ENCODE results near the gene DPP6. TPM values are rescaled to one million over a fixed set of nuclear protein-coding genes. Genes with fewer than 3 reads are reported as not detected.

DPP6 gene
- total and polyA plus RNA-seq, 2 of the 8 experiments (the other 6 are each of a cell fraction or from before 2014, with no cell fraction given) = 4.7 to 6.8 TPM

DNA sequence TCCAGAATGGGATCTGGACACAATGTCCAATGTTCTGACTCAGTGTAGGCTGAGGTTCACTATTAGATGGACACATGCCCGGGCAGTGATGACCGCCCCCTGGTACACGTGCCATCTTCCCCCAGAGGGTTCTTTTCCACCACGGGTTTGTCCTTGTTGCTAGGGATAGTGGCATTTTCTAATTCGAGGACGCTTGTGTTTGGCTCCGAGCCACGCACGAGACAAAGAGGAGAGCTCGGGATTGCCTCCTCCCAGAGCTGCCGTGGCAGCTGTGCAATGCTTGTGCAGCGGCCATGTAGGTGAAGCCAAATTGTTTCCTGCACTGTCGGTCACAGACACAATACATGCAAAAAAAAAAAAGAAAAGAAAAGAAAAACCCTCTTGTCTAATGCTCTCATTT, 743.2 kb downstream of the DPP6 start (continued):
- TF ChIP-seq, protein P1, sequence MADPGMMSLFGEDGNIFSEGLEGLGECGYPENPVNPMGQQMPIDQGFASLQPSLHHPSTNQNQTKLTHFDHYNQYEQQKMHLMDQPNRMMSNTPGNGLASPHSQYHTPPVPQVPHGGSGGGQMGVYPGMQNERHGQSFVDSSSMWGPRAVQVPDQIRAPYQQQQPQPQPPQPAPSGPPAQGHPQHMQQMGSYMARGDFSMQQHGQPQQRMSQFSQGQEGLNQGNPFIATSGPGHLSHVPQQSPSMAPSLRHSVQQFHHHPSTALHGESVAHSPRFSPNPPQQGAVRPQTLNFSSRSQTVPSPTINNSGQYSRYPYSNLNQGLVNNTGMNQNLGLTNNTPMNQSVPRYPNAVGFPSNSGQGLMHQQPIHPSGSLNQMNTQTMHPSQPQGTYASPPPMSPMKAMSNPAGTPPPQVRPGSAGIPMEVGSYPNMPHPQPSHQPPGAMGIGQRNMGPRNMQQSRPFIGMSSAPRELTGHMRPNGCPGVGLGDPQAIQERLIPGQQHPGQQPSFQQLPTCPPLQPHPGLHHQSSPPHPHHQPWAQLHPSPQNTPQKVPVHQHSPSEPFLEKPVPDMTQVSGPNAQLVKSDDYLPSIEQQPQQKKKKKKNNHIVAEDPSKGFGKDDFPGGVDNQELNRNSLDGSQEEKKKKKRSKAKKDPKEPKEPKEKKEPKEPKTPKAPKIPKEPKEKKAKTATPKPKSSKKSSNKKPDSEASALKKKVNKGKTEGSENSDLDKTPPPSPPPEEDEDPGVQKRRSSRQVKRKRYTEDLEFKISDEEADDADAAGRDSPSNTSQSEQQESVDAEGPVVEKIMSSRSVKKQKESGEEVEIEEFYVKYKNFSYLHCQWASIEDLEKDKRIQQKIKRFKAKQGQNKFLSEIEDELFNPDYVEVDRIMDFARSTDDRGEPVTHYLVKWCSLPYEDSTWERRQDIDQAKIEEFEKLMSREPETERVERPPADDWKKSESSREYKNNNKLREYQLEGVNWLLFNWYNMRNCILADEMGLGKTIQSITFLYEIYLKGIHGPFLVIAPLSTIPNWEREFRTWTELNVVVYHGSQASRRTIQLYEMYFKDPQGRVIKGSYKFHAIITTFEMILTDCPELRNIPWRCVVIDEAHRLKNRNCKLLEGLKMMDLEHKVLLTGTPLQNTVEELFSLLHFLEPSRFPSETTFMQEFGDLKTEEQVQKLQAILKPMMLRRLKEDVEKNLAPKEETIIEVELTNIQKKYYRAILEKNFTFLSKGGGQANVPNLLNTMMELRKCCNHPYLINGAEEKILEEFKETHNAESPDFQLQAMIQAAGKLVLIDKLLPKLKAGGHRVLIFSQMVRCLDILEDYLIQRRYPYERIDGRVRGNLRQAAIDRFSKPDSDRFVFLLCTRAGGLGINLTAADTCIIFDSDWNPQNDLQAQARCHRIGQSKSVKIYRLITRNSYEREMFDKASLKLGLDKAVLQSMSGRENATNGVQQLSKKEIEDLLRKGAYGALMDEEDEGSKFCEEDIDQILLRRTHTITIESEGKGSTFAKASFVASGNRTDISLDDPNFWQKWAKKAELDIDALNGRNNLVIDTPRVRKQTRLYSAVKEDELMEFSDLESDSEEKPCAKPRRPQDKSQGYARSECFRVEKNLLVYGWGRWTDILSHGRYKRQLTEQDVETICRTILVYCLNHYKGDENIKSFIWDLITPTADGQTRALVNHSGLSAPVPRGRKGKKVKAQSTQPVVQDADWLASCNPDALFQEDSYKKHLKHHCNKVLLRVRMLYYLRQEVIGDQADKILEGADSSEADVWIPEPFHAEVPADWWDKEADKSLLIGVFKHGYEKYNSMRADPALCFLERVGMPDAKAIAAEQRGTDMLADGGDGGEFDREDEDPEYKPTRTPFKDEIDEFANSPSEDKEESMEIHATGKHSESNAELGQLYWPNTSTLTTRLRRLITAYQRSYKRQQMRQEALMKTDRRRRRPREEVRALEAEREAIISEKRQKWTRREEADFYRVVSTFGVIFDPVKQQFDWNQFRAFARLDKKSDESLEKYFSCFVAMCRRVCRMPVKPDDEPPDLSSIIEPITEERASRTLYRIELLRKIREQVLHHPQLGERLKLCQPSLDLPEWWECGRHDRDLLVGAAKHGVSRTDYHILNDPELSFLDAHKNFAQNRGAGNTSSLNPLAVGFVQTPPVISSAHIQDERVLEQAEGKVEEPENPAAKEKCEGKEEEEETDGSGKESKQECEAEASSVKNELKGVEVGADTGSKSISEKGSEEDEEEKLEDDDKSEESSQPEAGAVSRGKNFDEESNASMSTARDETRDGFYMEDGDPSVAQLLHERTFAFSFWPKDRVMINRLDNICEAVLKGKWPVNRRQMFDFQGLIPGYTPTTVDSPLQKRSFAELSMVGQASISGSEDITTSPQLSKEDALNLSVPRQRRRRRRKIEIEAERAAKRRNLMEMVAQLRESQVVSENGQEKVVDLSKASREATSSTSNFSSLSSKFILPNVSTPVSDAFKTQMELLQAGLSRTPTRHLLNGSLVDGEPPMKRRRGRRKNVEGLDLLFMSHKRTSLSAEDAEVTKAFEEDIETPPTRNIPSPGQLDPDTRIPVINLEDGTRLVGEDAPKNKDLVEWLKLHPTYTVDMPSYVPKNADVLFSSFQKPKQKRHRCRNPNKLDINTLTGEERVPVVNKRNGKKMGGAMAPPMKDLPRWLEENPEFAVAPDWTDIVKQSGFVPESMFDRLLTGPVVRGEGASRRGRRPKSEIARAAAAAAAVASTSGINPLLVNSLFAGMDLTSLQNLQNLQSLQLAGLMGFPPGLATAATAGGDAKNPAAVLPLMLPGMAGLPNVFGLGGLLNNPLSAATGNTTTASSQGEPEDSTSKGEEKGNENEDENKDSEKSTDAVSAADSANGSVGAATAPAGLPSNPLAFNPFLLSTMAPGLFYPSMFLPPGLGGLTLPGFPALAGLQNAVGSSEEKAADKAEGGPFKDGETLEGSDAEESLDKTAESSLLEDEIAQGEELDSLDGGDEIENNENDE (IDR thresholded peaks at IDR 0.05; ENCODE audit: insufficient replicate concordance, low read length) = no peak
- TF ChIP-seq ATF3 (IDR thresholded peaks at IDR 0.05; ENCODE audit: insufficient read depth, low read depth, low read length) (no peak), RXRA (IDR thresholded peaks at IDR 0.05; ENCODE audit: insufficient read depth, low read depth, low read length) (no peak), KDM5A (IDR thresholded peaks at IDR 0.05; ENCODE audit: low read length) (no peak), CBX8 (IDR thresholded peaks at IDR 0.05; ENCODE audit: borderline replicate concordance, low read depth, low read length) (no peak), CREB1 (IDR thresholded peaks at IDR 0.05) (no peak), FOSL1 (IDR thresholded peaks at IDR 0.05; ENCODE audit: insufficient read depth, low read depth, low read length) (no peak)
